ENCODE measurements around the gene SLC5A3.

SLC5A3 gene

DNA sequence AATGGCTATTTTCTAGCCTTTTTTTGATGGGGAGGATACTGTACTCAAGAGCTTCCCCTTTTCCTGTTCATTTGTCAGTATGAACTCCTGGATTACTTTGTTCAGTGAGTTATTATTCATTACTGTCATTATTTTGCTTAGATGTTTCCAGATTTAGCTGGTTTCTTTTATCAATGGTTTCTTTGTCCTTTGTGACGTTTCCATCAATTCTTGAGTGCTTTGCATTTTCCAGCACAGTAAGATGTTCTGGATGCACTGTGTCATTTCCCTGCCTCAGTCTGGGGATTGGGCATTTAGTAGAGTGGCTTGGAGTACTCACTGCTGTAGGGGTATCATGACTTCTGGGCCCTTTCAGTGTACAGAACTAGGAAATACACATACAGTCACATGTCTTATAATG, 34.2 kb downstream of the SLC5A3 start:
- TF ChIP-seq TCF12 (IDR thresholded peaks at IDR 0.05; ENCODE audit: low read depth) (no peak), FOXM1 (IDR thresholded peaks at IDR 0.05; ENCODE audit: borderline replicate concordance, low read depth) (no peak)

DNA sequence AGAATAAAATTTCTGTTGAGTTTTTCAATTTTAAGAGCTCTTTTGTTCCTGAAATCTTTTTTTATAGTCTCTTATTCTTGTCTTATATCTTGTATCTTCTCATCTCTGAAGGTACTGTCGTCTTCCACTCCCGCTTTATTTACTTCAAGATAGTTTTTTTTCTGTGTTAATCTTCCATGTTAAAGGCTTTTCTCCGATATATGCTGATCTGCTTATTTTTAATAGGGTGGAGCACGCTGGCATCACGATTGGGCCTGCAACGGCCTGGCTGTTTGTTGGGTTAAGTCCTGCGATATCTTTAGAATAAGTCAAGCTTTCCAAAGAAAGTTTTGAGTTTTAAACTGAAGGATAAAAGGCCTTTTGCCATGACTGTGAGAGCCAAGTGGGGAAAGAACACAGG, 35.7 kb downstream of the SLC5A3 start:
- no peak for TF ChIP-seq USF1 (IDR thresholded peaks at IDR 0.05)
- TF ChIP-seq, protein P1, sequence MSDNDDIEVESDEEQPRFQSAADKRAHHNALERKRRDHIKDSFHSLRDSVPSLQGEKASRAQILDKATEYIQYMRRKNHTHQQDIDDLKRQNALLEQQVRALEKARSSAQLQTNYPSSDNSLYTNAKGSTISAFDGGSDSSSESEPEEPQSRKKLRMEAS (IDR thresholded peaks at IDR 0.05): no peak
- TF ChIP-seq REST (IDR thresholded peaks at IDR 0.05; ENCODE audit: low read depth): no peak
- TF ChIP-seq TEAD4 (IDR thresholded peaks at IDR 0.05): no peak
- TF ChIP-seq FOXM1 (IDR thresholded peaks at IDR 0.05; ENCODE audit: borderline replicate concordance, low read depth): no peak
- no peak for TF ChIP-seq EGR1 (IDR thresholded peaks at IDR 0.05)
- TF ChIP-seq YY1 (IDR thresholded peaks at IDR 0.05; ENCODE audit: low read depth): no peak
- TF ChIP-seq EP300 (IDR thresholded peaks at IDR 0.05; ENCODE audit: borderline replicate concordance): no peak
- no peak for TF ChIP-seq NFIC (IDR thresholded peaks at IDR 0.05)
- TF ChIP-seq CEBPB (IDR thresholded peaks at IDR 0.05): no peak
- no peak for TF ChIP-seq ZBTB7A (IDR thresholded peaks at IDR 0.05; ENCODE audit: low read depth)
- no peak for TF ChIP-seq RAD21 (IDR thresholded peaks at IDR 0.05; ENCODE audit: low read depth)
- no peak for TF ChIP-seq CREB1 (IDR thresholded peaks at IDR 0.05; ENCODE audit: low read depth)
- no peak for TF ChIP-seq TAF1 (IDR thresholded peaks at IDR 0.05; ENCODE audit: low read depth)
- no peak for TF ChIP-seq TCF12 (IDR thresholded peaks at IDR 0.05; ENCODE audit: low read depth)

GRCh38 chr21:34110594-34111202, 37.3 kb downstream of the SLC5A3 start:
- TF ChIP-seq ZBTB7A (IDR thresholded peaks at IDR 0.05; ENCODE audit: low read depth) (no peak), EP300 (IDR thresholded peaks at IDR 0.05; ENCODE audit: borderline replicate concordance) (no peak), REST (IDR thresholded peaks at IDR 0.05; ENCODE audit: low read depth) (no peak), FOXM1 (IDR thresholded peaks at IDR 0.05; ENCODE audit: borderline replicate concordance, low read depth) (no peak), RAD21 (IDR thresholded peaks at IDR 0.05; ENCODE audit: low read depth) (no peak)

- TF ChIP-seq CREB1 (IDR thresholded peaks at IDR 0.05; ENCODE audit: low read depth): no peak
- TF ChIP-seq EGR1 (IDR thresholded peaks at IDR 0.05): no peak
- no peak for TF ChIP-seq ZBTB7A (IDR thresholded peaks at IDR 0.05; ENCODE audit: low read depth)
- no peak for TF ChIP-seq TCF12 (IDR thresholded peaks at IDR 0.05; ENCODE audit: low read depth)
- TF ChIP-seq REST (IDR thresholded peaks at IDR 0.05; ENCODE audit: low read depth): no peak
- no peak for TF ChIP-seq USF1 (IDR thresholded peaks at IDR 0.05)
- TF ChIP-seq, protein P1 (IDR thresholded peaks at IDR 0.05): no peak
- TF ChIP-seq EP300 (IDR thresholded peaks at IDR 0.05; ENCODE audit: borderline replicate concordance): no peak
- TF ChIP-seq YY1 (IDR thresholded peaks at IDR 0.05; ENCODE audit: low read depth): no peak
- no peak for TF ChIP-seq FOXM1 (IDR thresholded peaks at IDR 0.05; ENCODE audit: borderline replicate concordance, low read depth)
These were observed 39.1 kb downstream of the SLC5A3 start for GRCh38 chr21:34112316-34113033.
